HepG2 (cell line): Measurements from ENCODE around the gene USP5. TPM values are rescaled to one million over a fixed set of nuclear protein-coding genes. Genes with fewer than 3 reads are reported as not detected.

Source experiments
- ARNTL ChIP-seq: sonication (generic); formaldehyde crosslinking; IDR thresholded peaks from 2 replicates; pipeline ENCODE4 v1.4.0; 2020; ENCODE audit warnings: mild to moderate bottlenecking, missing genetic modification reagents
- ATF7-NPFF ChIP-seq: sonication (generic); formaldehyde crosslinking; IDR thresholded peaks from 2 replicates; pipeline ENCODE4 v1.8.1; 2023; ENCODE audit warnings: mild to moderate bottlenecking, low read depth, missing genetic modification reagents, moderate library complexity
- ATRX ChIP-seq: sonication (generic); formaldehyde crosslinking; IDR thresholded peaks from 2 replicates; pipeline ENCODE4 v1.4.0; 2020; ENCODE audit warnings: missing genetic modification reagents, borderline replicate concordance
- CCAR2 ChIP-seq: fragments of 200-400 bp; formaldehyde crosslinking; optimal IDR thresholded peaks from 2 replicates; pipeline ENCODE3; 2018; ENCODE audit warnings: low read depth, mild to moderate bottlenecking, low read length, moderate library complexity
- DDIT3 ChIP-seq: sonication (generic); formaldehyde crosslinking; IDR thresholded peaks from 2 replicates; pipeline ENCODE4 v1.4.0; 2020; ENCODE audit warnings: mild to moderate bottlenecking, missing genetic modification reagents
- DMTF1 ChIP-seq: sonication (generic); formaldehyde crosslinking; IDR thresholded peaks from 2 replicates; pipeline ENCODE4 v1.4.0; 2020; ENCODE audit warnings: mild to moderate bottlenecking, missing genetic modification reagents
- EHMT2 ChIP-seq: fragments of 200-600 bp; sonication (generic); IDR thresholded peaks from 2 replicates; pipeline ENCODE4 v1.7.0; 2017; ENCODE audit warnings: antibody characterized with exemption, low read depth, low read length, borderline replicate concordance
- HDAC1 ChIP-seq: sonication (generic); formaldehyde crosslinking; IDR thresholded peaks from 2 replicates; pipeline ENCODE4 v1.5.1; 2020; ENCODE audit warnings: mild to moderate bottlenecking, missing genetic modification reagents
- HDAC6 ChIP-seq: fragments of 200-600 bp; sonication (generic); IDR thresholded peaks from 2 replicates; pipeline ENCODE4 v1.7.0; 2017; ENCODE audit warnings: mild to moderate bottlenecking, antibody characterized with exemption, low read length, low read depth
- MTA3 ChIP-seq: sonication (generic); formaldehyde crosslinking; IDR thresholded peaks from 2 replicates; pipeline ENCODE4 v1.4.0; 2020; ENCODE audit warnings: missing genetic modification reagents
- SKIL ChIP-seq: sonication (generic); formaldehyde crosslinking; IDR thresholded peaks from 2 replicates; pipeline ENCODE4 v1.8.0; 2022; ENCODE audit warnings: missing genetic modification reagents, mild to moderate bottlenecking, moderate library complexity, borderline replicate concordance
- SMAD1 ChIP-seq: sonication (generic); formaldehyde crosslinking; IDR thresholded peaks from 2 replicates; pipeline ENCODE4 v1.4.0; 2020; ENCODE audit warnings: missing genetic modification reagents, low read depth, mild to moderate bottlenecking, borderline replicate concordance
- SMAD3 ChIP-seq: sonication (generic); formaldehyde crosslinking; IDR thresholded peaks from 2 replicates; pipeline ENCODE4 v1.4.0; 2020; ENCODE audit warnings: missing genetic modification reagents
- SMYD3 ChIP-seq: sonication (generic); formaldehyde crosslinking; IDR thresholded peaks from 2 replicates; pipeline ENCODE4 v1.8.1; 2023; ENCODE audit warnings: mild to moderate bottlenecking, missing genetic modification reagents
- TBL1XR1 ChIP-seq: fragments of 150-350 bp; IDR thresholded peaks from 2 replicates; pipeline ENCODE4 v1.6.1; 2014; ENCODE audit warnings: borderline replicate concordance, low read length; ENCODE audit not compliant: partially characterized antibody
- WIZ ChIP-seq: sonication (generic); formaldehyde crosslinking; IDR thresholded peaks from 2 replicates; pipeline ENCODE4 v1.5.1; 2020; ENCODE audit warnings: mild to moderate bottlenecking, missing genetic modification reagents
- YY1 ChIP-seq: IDR thresholded peaks from 2 replicates; pipeline ENCODE4 v1.6.1; 2011; ENCODE audit warnings: low read length, low read depth, moderate library complexity, mild to moderate bottlenecking; ENCODE audit not compliant: insufficient read depth, insufficient replicate concordance
- ZBTB21 ChIP-seq: sonication (generic); formaldehyde crosslinking; IDR thresholded peaks from 2 replicates; pipeline ENCODE4 v1.4.0; 2020; ENCODE audit warnings: missing genetic modification reagents
- ZFAT ChIP-seq: sonication (generic); formaldehyde crosslinking; conservative IDR thresholded peaks from 2 replicates; pipeline ENCODE4 v1.8.1; 2023; ENCODE audit warnings: missing genetic modification reagents, inconsistent platforms
- ZFY ChIP-seq: sonication (generic); formaldehyde crosslinking; IDR thresholded peaks from 2 replicates; pipeline ENCODE4 v1.4.0; 2020; ENCODE audit warnings: missing genetic modification reagents
- ZNF101 ChIP-seq: sonication (generic); formaldehyde crosslinking; IDR thresholded peaks from 2 replicates; pipeline ENCODE4 v1.4.0; 2020; ENCODE audit warnings: mild to moderate bottlenecking, low read depth, missing genetic modification reagents, borderline replicate concordance
- ZNF34 ChIP-seq: sonication (generic); formaldehyde crosslinking; IDR thresholded peaks from 2 replicates; pipeline ENCODE4 v1.4.0; 2020; ENCODE audit warnings: mild to moderate bottlenecking, missing genetic modification reagents, borderline replicate concordance
- ZNF513 ChIP-seq: sonication (generic); formaldehyde crosslinking; conservative IDR thresholded peaks from 2 replicates; pipeline ENCODE4 v1.5.0; 2020; ENCODE audit warnings: missing genetic modification reagents
- ZNF567 ChIP-seq: sonication (generic); formaldehyde crosslinking; IDR thresholded peaks from 2 replicates; pipeline ENCODE4 v1.8.1; 2023; ENCODE audit warnings: mild to moderate bottlenecking, missing genetic modification reagents, borderline replicate concordance
- ZNF775 ChIP-seq: sonication (generic); formaldehyde crosslinking; IDR thresholded peaks from 2 replicates; pipeline ENCODE4 v1.4.0; 2020; ENCODE audit warnings: missing genetic modification reagents, mild to moderate bottlenecking, moderate library complexity, borderline replicate concordance
- polyA plus RNA-seq, 8 experiments: library from polyadenylated mRNA; depleted of rRNA in 3 of 8; stranded (reverse) in 7 of 8; unstranded in 1 of 8; fragments of >200 nt; fragmentation: Illumina TruSeq in 4 of 8; extraction: Trizol in 4 of 8; gene quantifications; 2 replicates each; pipeline versions ENCODE4 v1.2.1 to v1.2.3, GENCODE V29; 2011 to 2016; ENCODE audit warnings: low read depth in 4 of 8, missing spikeins in 1 of 8, mixed read lengths in 1 of 8; ENCODE audit not compliant: insufficient read depth in 1 of 8
- total RNA-seq, 5 experiments: library from RNA; depleted of rRNA; stranded (reverse); fragments of >200 nt; fragmentation: Illumina TruSeq; extraction: Trizol; gene quantifications; 2 replicates each; pipeline ENCODE4 v1.2.3, GENCODE V29; 2016; ENCODE audit warnings: low read depth in 1 of 5

USP5 gene
- total and polyA plus RNA-seq, 2 of the 13 experiments (the other 11 are each of a cell fraction or from before 2014, with no cell fraction given), result 39.6 to 56.0 TPM

- TF ChIP-seq ZNF513 (CRISPR knock-in tag) (no peak), ATF7-NPFF (no peak), ATRX (no peak), SMAD1 (no peak), SMYD3 (CRISPR knock-in tag) (no peak), TBL1XR1 (no peak), HDAC1 (CRISPR knock-in tag) (no peak), HDAC6 (no peak), WIZ (CRISPR knock-in tag) (no peak), ZNF567 (CRISPR knock-in tag) (no peak), ZNF775 (CRISPR knock-in tag) (no peak), ZBTB21 (CRISPR knock-in tag) (no peak), SKIL (no peak), DDIT3 (CRISPR knock-in tag) (no peak), SMAD3 (CRISPR knock-in tag) (no peak), ZFY (no peak), YY1 (no peak), DMTF1 (CRISPR knock-in tag) (no peak), MTA3 (CRISPR knock-in tag) (no peak), CCAR2 (no peak), ZNF34 (no peak), EHMT2 (no peak), ZNF101 (CRISPR knock-in tag) (no peak), ARNTL (CRISPR knock-in tag) (no peak), ZFAT (CRISPR knock-in tag) (no peak)
These were observed 26.4 kb upstream of the USP5 start (continued) for GRCh38 chr12:6825398-6826124.
